Breast epithelium (tissue), 3 donors: ENCODE data around the gene STXBP1.

ENCODE experiments used
- CTCF ChIP-seq, 3 donors: fragments of 450-650 bp; IDR thresholded peaks; one replicate each; pipeline ENCODE4 v1.5.1; 2016 to 2017; ENCODE audit warnings: antibody characterized with exemption in 3 of 3, mild to moderate bottlenecking in 3 of 3, moderate library complexity in 3 of 3
- POLR2A ChIP-seq: fragments of 450-650 bp; IDR thresholded peaks from one replicate; pipeline ENCODE4 v1.6.1; 2016; ENCODE audit warnings: antibody characterized with exemption, mild to moderate bottlenecking, moderate library complexity
- POLR2AphosphoS5 ChIP-seq, 3 donors: sonication (generic); formaldehyde crosslinking; IDR thresholded peaks; one replicate each; pipeline ENCODE4 v1.6.1; 2017; ENCODE audit warnings: antibody characterized with exemption in 3 of 3

GRCh38 chr9:127571971-127572370 is 40.1 kb upstream of the STXBP1 start:
- TF ChIP-seq POLR2AphosphoS5 (IDR thresholded peaks at IDR 0.05) (no peak), CTCF (IDR thresholded peaks at IDR 0.05) (no peak), POLR2A (no peak)
